Trophoblast cell (in vitro differentiated cells and primary cell): Measurements from ENCODE around the gene OAT.

ENCODE experiments used
- DNase-seq, 2 donors: peaks; one replicate each; pipeline ENCODE4 v3.0.0-alpha.2; 2016
- H2AFZ ChIP-seq: 2 replicates; pipeline ENCODE4 v1.6.1; 2013; ENCODE audit warnings: low read length, moderate library complexity, mild to moderate bottlenecking; ENCODE audit not compliant: insufficient read depth, poor library complexity
- H2AK5ac ChIP-seq: 2 replicates; pipeline ENCODE4 v1.6.1; 2013; ENCODE audit warnings: mild to moderate bottlenecking, low read length
- H2BK120ac ChIP-seq: 2 replicates; pipeline ENCODE4 v1.6.1; 2013; ENCODE audit warnings: low read length, mild to moderate bottlenecking, moderate library complexity; ENCODE audit not compliant: insufficient read depth, poor library complexity
- H2BK12ac ChIP-seq: 2 replicates; pipeline ENCODE4 v1.6.1; 2013; ENCODE audit warnings: mild to moderate bottlenecking, low read length, moderate library complexity
- H2BK5ac ChIP-seq: 2 replicates; pipeline ENCODE4 v1.6.1; 2013; ENCODE audit warnings: low read length, low read depth, moderate library complexity, mild to moderate bottlenecking; ENCODE audit not compliant: poor library complexity
- H3K14ac ChIP-seq: 2 replicates; pipeline ENCODE4 v1.6.1; 2013; ENCODE audit warnings: mild to moderate bottlenecking, low read length
- H3K18ac ChIP-seq: 2 replicates; pipeline ENCODE4 v1.6.1; 2013; ENCODE audit warnings: mild to moderate bottlenecking, low read length
- H3K23ac ChIP-seq: 2 replicates; pipeline ENCODE4 v1.6.1; 2013; ENCODE audit warnings: low read length
- H3K27ac ChIP-seq: 2 replicates; pipeline ENCODE4 v1.5.1; 2013; ENCODE audit warnings: low read depth, mild to moderate bottlenecking, inconsistent platforms, low read length, moderate library complexity
- H3K27me3 ChIP-seq: 2 replicates; pipeline ENCODE4 v1.6.1; 2013; ENCODE audit warnings: inconsistent platforms, mild to moderate bottlenecking, low read length, moderate library complexity; ENCODE audit not compliant: insufficient read depth
- H3K36me3 ChIP-seq, 2 experiments: 1 replicate in 1 of 2; 2 replicates in 1 of 2; pipeline ENCODE4 v1.6.1; 2013; ENCODE audit warnings: low read length in 2 of 2, mild to moderate bottlenecking in 2 of 2, moderate library complexity in 1 of 2; ENCODE audit not compliant: insufficient read depth in 2 of 2, control insufficient read depth in 1 of 2
- H3K4ac ChIP-seq: 2 replicates; pipeline ENCODE4 v1.6.1; 2013; ENCODE audit warnings: low read depth, mild to moderate bottlenecking, low read length, moderate library complexity
- H3K4me1 ChIP-seq, 2 experiments: 1 replicate in 1 of 2; 2 replicates in 1 of 2; pipeline ENCODE4 v1.6.1; 2013; ENCODE audit warnings: low read length in 2 of 2, mild to moderate bottlenecking in 2 of 2, moderate library complexity in 1 of 2; ENCODE audit not compliant: insufficient read depth in 2 of 2, control insufficient read depth in 1 of 2
- H3K4me2 ChIP-seq: 2 replicates; pipeline ENCODE4 v1.6.1; 2013; ENCODE audit warnings: inconsistent platforms, mild to moderate bottlenecking, low read length, moderate library complexity
- H3K4me3 ChIP-seq: 2 replicates; pipeline ENCODE4 v1.5.1; 2013; ENCODE audit warnings: mild to moderate bottlenecking, low read depth, low read length, inconsistent platforms
- H3K79me1 ChIP-seq: one replicate; pipeline ENCODE4 v1.6.1; 2013; ENCODE audit warnings: low read length
- H3K79me2 ChIP-seq: 2 replicates; pipeline ENCODE4 v1.6.1; 2013; ENCODE audit warnings: low read length, mild to moderate bottlenecking; ENCODE audit not compliant: control insufficient read depth, insufficient read depth, poor library complexity
- H3K9ac ChIP-seq: 2 replicates; pipeline ENCODE4 v1.6.1; 2013; ENCODE audit warnings: mild to moderate bottlenecking, low read length
- H3K9me3 ChIP-seq: 2 replicates; pipeline ENCODE4 v1.6.1; 2013; ENCODE audit warnings: low read depth, mild to moderate bottlenecking, control low read depth, inconsistent platforms, low read length; ENCODE audit not compliant: insufficient read depth
- H4K12ac ChIP-seq: 2 replicates; pipeline ENCODE4 v1.6.1; 2013; ENCODE audit warnings: low read depth, mild to moderate bottlenecking, low read length, moderate library complexity
- H4K8ac ChIP-seq: 2 replicates; pipeline ENCODE4 v1.6.1; 2013; ENCODE audit warnings: low read depth, mild to moderate bottlenecking, low read length, moderate library complexity
- H4K91ac ChIP-seq: one replicate; pipeline ENCODE4 v1.6.1; 2013; ENCODE audit warnings: low read depth, mild to moderate bottlenecking, low read length, moderate library complexity
- WGBS: extraction: QIAGEN DNeasy Blood & Tissue Kit; methylation state at CpG from one replicate; pipeline ENCODE4 v1.1.7; 2013; ENCODE audit warnings: missing lambda C conversion rate; ENCODE audit not compliant: insufficient read length, insufficient coverage; ENCODE audit errors: extremely low coverage; 5-methylcytosine and 5-hydroxymethylcytosine counted together

Gene OAT

GRCh38 chr10:124376411-124376810 lies 42.3 kb downstream of the OAT start:
- Histone ChIP-seq H3K4me1 (no peaks in the 10 kb centered on the region), H3K23ac (no peak overlapping the region), H3K18ac (no peak overlapping the region), H4K91ac (no peak overlapping the region), H3K27ac (no peak overlapping the region), H3K4ac (no peak overlapping the region), H3K4me3 (no peak overlapping the region), H2BK5ac (no peak overlapping the region), H2BK120ac (no peak overlapping the region), H3K79me1 (no peaks in the 10 kb centered on the region), H4K8ac (no peak overlapping the region), H2AK5ac (no peak overlapping the region), H3K9me3 (peaks cover 2% of the 10 kb centered on the region), H3K4me2 (no peak overlapping the region), H3K9ac (no peak overlapping the region), H4K12ac (no peak overlapping the region), H3K79me2 (no peaks in the 10 kb centered on the region), H2BK12ac (no peak overlapping the region), H2AFZ (no peak overlapping the region), H3K14ac (no peak overlapping the region), H3K27me3 (no peaks in the 10 kb centered on the region), H3K36me3 (no peaks in the 10 kb centered on the region)
- no peak for DNase-seq
- WGBS = no CpG with 5 or more reads among the region's 9 CpGs

- Histone ChIP-seq H3K14ac (no peak overlapping the region), H3K79me2 (no peaks in the 10 kb centered on the region), H3K9ac (no peak overlapping the region), H3K79me1 (no peaks in the 10 kb centered on the region), H3K36me3 (no peaks in the 10 kb centered on the region), H2AK5ac (no peak overlapping the region), H2BK120ac (no peak overlapping the region), H2BK12ac (no peak overlapping the region), H3K27ac (no peak overlapping the region), H4K91ac (no peak overlapping the region), H3K23ac (no peak overlapping the region), H3K4ac (no peak overlapping the region), H3K9me3 (peaks cover 2% of the 10 kb centered on the region), H3K4me3 (no peak overlapping the region), H4K12ac (no peak overlapping the region), H3K4me1 (no peaks in the 10 kb centered on the region), H2BK5ac (no peak overlapping the region), H2AFZ (no peak overlapping the region), H4K8ac (no peak overlapping the region), H3K4me2 (no peak overlapping the region), H3K18ac (no peak overlapping the region), H3K27me3 (no peaks in the 10 kb centered on the region)
- DNase-seq = no peak
- WGBS = no CpG with 5 or more reads among the region's 11 CpGs
Observed at GRCh38 chr10:124375691-124376090, 43.0 kb downstream of the OAT start.

GRCh38 chr10:124375353-124375614 lies 43.4 kb downstream of the OAT start:
- Histone ChIP-seq H4K8ac (no peak overlapping the region), H3K27ac (no peak overlapping the region), H2BK12ac (no peak overlapping the region), H3K9me3 (peaks cover 2% of the 10 kb centered on the region), H3K4me2 (no peak overlapping the region), H3K79me2 (no peaks in the 10 kb centered on the region), H3K4me3 (no peak overlapping the region), H3K4me1 (no peaks in the 10 kb centered on the region), H3K79me1 (no peaks in the 10 kb centered on the region), H3K14ac (no peak overlapping the region), H2AFZ (no peak overlapping the region), H3K27me3 (no peaks in the 10 kb centered on the region), H2BK120ac (no peak overlapping the region), H3K4ac (no peak overlapping the region), H2AK5ac (no peak overlapping the region), H2BK5ac (no peak overlapping the region), H4K12ac (no peak overlapping the region), H3K23ac (no peak overlapping the region), H3K9ac (no peak overlapping the region), H3K36me3 (no peaks in the 10 kb centered on the region), H4K91ac (no peak overlapping the region), H3K18ac (no peak overlapping the region)
- WGBS = no CpG with 5 or more reads among the region's 5 CpGs
- no peak for DNase-seq

- DNase-seq = no peak
- Histone ChIP-seq H3K4me2 (no peak overlapping the region), H3K23ac (no peak overlapping the region), H3K4ac (no peak overlapping the region), H4K91ac (no peak overlapping the region), H3K9me3 (peaks cover 2% of the 10 kb centered on the region), H3K27me3 (no peaks in the 10 kb centered on the region), H3K36me3 (no peaks in the 10 kb centered on the region), H2BK120ac (no peak overlapping the region), H3K4me3 (no peak overlapping the region), H2BK12ac (no peak overlapping the region), H2AK5ac (no peak overlapping the region), H4K8ac (no peak overlapping the region), H3K18ac (no peak overlapping the region), H3K14ac (no peak overlapping the region), H4K12ac (no peak overlapping the region), H3K79me2 (no peaks in the 10 kb centered on the region), H3K9ac (no peak overlapping the region), H2BK5ac (no peak overlapping the region), H2AFZ (no peak overlapping the region), H3K4me1 (no peaks in the 10 kb centered on the region), H3K79me1 (no peaks in the 10 kb centered on the region), H3K27ac (no peak overlapping the region)
- WGBS = no CpG with 5 or more reads among the region's 14 CpGs
Observed at GRCh38 chr10:124374535-124375352, 44.0 kb downstream of the OAT start.
